GM23338 (cell line): Measurements from ENCODE around the gene GALR2. TPM values are rescaled to one million over a fixed set of nuclear protein-coding genes. Genes with fewer than 3 reads are reported as not detected.

Experiments
- ATAC-seq: fragments of 200-7000 bp; cut with Tn5 transposase; 3 replicates; pipeline ENCODE4 v1.9.1; 2020
- DNase-seq: peaks from one replicate; pipeline ENCODE4 v3.0.0-alpha.2; 2015; ENCODE audit warnings: low spot score
- H2AFZ ChIP-seq: fragments of 200-600 bp; sonication (generic); 2 replicates; pipeline ENCODE4 v1.8.0; 2016; ENCODE audit warnings: antibody characterized with exemption, mild to moderate bottlenecking, moderate library complexity
- H3F3A ChIP-seq: fragments of 200-600 bp; sonication (generic); replicated peaks from 2 replicates; pipeline ENCODE4 v1.8.0; 2017; ENCODE audit warnings: antibody characterized with exemption, mixed run types, low read depth
- H3K27ac ChIP-seq: fragments of 200-600 bp; sonication (generic); 2 replicates; pipeline ENCODE4 v1.6.1; 2016; ENCODE audit warnings: low read depth
- H3K27me3 ChIP-seq: fragments of 200-600 bp; sonication (generic); 2 replicates; pipeline ENCODE4 v1.8.0; 2016; ENCODE audit warnings: mild to moderate bottlenecking, mixed run types, moderate library complexity; ENCODE audit not compliant: insufficient read depth
- H3K36me3 ChIP-seq: fragments of 200-600 bp; sonication (generic); 2 replicates; pipeline ENCODE4 v1.8.0; 2016; ENCODE audit warnings: mild to moderate bottlenecking; ENCODE audit not compliant: insufficient read depth
- H3K4me1 ChIP-seq: fragments of 200-600 bp; sonication (generic); 2 replicates; pipeline ENCODE4 v1.8.0; 2016; ENCODE audit warnings: mild to moderate bottlenecking, moderate library complexity; ENCODE audit not compliant: insufficient read depth
- H3K4me2 ChIP-seq: fragments of 200-600 bp; sonication (generic); 2 replicates; pipeline ENCODE4 v1.7.1; 2017; ENCODE audit warnings: mixed run types
- H3K4me3 ChIP-seq: fragments of 200-600 bp; sonication (generic); 2 replicates; pipeline ENCODE4 v1.6.1; 2016; ENCODE audit warnings: mixed run types
- H3K79me2 ChIP-seq: fragments of 200-600 bp; sonication (generic); replicated peaks from 2 replicates; pipeline ENCODE4 v1.8.0; 2017; ENCODE audit warnings: mild to moderate bottlenecking; ENCODE audit not compliant: insufficient read depth
- H3K9me2 ChIP-seq: fragments of 200-600 bp; sonication (generic); 2 replicates; pipeline ENCODE4 v1.8.0; 2017; ENCODE audit not compliant: insufficient read depth
- H4K20me1 ChIP-seq: fragments of 200-600 bp; sonication (generic); replicated peaks from 2 replicates; pipeline ENCODE4 v1.8.0; 2017; ENCODE audit warnings: mild to moderate bottlenecking; ENCODE audit not compliant: insufficient read depth
- H3K27ac Mint-ChIP-seq: 2 replicates; pipeline ENCODE4 v1.8.0; 2020; ENCODE audit warnings: inconsistent platforms, mild to moderate bottlenecking, moderate library complexity, mixed read lengths
- H3K27me3 Mint-ChIP-seq: 3 replicates; pipeline ENCODE4 v1.8.0; 2022; ENCODE audit warnings: low read depth, mild to moderate bottlenecking, moderate library complexity, mixed read lengths, inconsistent platforms; ENCODE audit not compliant: insufficient read depth, poor library complexity
- H3K36me3 Mint-ChIP-seq: 3 replicates; pipeline ENCODE4 v1.8.0; 2021; ENCODE audit warnings: low read depth, mild to moderate bottlenecking, inconsistent platforms, moderate library complexity, mixed read lengths
- H3K4me1 Mint-ChIP-seq: 3 replicates; pipeline ENCODE4 v1.8.0; 2020; ENCODE audit warnings: mild to moderate bottlenecking, inconsistent platforms, mixed read lengths
- H3K4me3 Mint-ChIP-seq: 3 replicates; pipeline ENCODE4 v1.8.0; 2021; ENCODE audit warnings: moderate library complexity, mild to moderate bottlenecking, inconsistent platforms, mixed read lengths
- H3K9me3 Mint-ChIP-seq: 3 replicates; pipeline ENCODE4 v1.8.0; 2020; ENCODE audit warnings: moderate library complexity, mild to moderate bottlenecking, inconsistent platforms, mixed read lengths
- CREB1 ChIP-seq: fragments of 250-450 bp; sonication (Bioruptor Pico); IDR thresholded peaks from 2 replicates; pipeline ENCODE4 v1.5.0; 2020; ENCODE audit warnings: low read depth, mild to moderate bottlenecking, moderate library complexity
- ETS1 ChIP-seq: IDR thresholded peaks from 2 replicates; pipeline ENCODE4 v1.6.1; 2016; ENCODE audit warnings: antibody characterized with exemption
- EZH2phosphoT487 ChIP-seq: fragments of 200-600 bp; sonication (generic); IDR thresholded peaks from one replicate; pipeline ENCODE4 v1.8.1; 2018; ENCODE audit warnings: antibody characterized with exemption; ENCODE audit not compliant: unreplicated experiment
- NANOG ChIP-seq: IDR thresholded peaks from 2 replicates; pipeline ENCODE4 v1.6.1; 2016; ENCODE audit warnings: antibody characterized with exemption, borderline replicate concordance
- STAT1 ChIP-seq: IDR thresholded peaks from one replicate; pipeline ENCODE4 v1.6.1; 2016; ENCODE audit warnings: antibody characterized with exemption; ENCODE audit not compliant: unreplicated experiment
- ZNF114 ChIP-seq: fragments of 250-450 bp; sonication (Bioruptor Pico); IDR thresholded peaks from 2 replicates; pipeline ENCODE4 v1.5.0; 2020; ENCODE audit warnings: mild to moderate bottlenecking, moderate library complexity
- ZNF462 ChIP-seq: fragments of 250-450 bp; sonication (Bioruptor Pico); IDR thresholded peaks from 2 replicates; pipeline ENCODE4 v1.5.0; 2020; ENCODE audit warnings: mild to moderate bottlenecking, moderate library complexity
- polyA plus RNA-seq: library from polyadenylated mRNA; unstranded; fragments of >200 nt; fragmentation: Nextera tagmentation; extraction: Ambion mirVana; gene quantifications from 2 replicates; pipeline ENCODE4 v1.2.1, GENCODE V29; 2016
- total RNA-seq: library from RNA; depleted of rRNA; stranded (reverse); fragments of >200 nt; shearing (Covaris generic); gene quantifications from 2 replicates; pipeline ENCODE4 v1.2.3, GENCODE V29; 2014
- TF ChIP-seq, protein P1 (sequence below): IDR thresholded peaks from one replicate; pipeline ENCODE4 v1.6.1; 2018; ENCODE audit warnings: antibody characterized with exemption; ENCODE audit not compliant: unreplicated experiment

Gene GALR2
- total and polyA plus RNA-seq, 2 experiments from 2014 or later: 0.50 to 2.2 TPM

- TF ChIP-seq EZH2phosphoT487: no peak
- no peak for TF ChIP-seq ZNF114 (CRISPR knock-in tag)
- no peak for TF ChIP-seq CREB1
- no peak for TF ChIP-seq ETS1
Observed at GRCh38 chr17:76048025-76048605, 26.5 kb upstream of the GALR2 start (continued).

DNA sequence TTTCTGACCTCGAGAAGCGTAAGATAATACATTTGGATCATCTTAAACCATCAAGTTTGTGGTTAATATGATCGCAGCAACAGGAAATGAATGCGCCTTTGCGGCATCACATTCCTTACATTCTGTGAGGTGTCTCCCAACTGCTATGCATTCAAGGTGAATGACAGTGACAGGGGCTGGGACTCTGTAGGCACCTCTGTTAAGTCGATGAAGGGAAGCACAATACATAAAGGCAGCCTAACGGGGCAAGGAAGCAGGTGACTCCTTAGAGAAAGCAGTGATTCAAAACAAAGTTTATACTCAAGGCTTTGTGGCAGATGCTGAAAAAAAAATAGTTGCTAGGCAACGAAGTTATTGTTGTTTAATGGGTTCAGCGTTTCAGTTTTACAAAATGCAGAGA lies 25.9 kb upstream of the GALR2 start:
- peaks cover 9% of the 10 kb centered on the region; the same call in 1 of the 2 replicates for H3K79me2 ChIP-seq
- peaks cover 9% of the 10 kb centered on the region; the same call in 1 of the 2 replicates for H3K4me1 ChIP-seq
- H3K9me3 Mint-ChIP-seq: no peaks in the 10 kb centered on the region
- H4K20me1 ChIP-seq: peaks cover 15% of the 10 kb centered on the region
- H2AFZ ChIP-seq: no peak overlapping the region
- H3K27me3 ChIP-seq: no peaks in the 10 kb centered on the region
- H3K27me3 Mint-ChIP-seq: peaks cover 1% of the 10 kb centered on the region
- H3K9me2 ChIP-seq: no peaks in the 10 kb centered on the region
- TF ChIP-seq NANOG: no peak
- no peak for TF ChIP-seq STAT1
- no peak for TF ChIP-seq EZH2phosphoT487
- no peak for TF ChIP-seq ETS1
- no peak for TF ChIP-seq ZNF114 (CRISPR knock-in tag)
- TF ChIP-seq ZNF462: no peak
- TF ChIP-seq, protein P1, sequence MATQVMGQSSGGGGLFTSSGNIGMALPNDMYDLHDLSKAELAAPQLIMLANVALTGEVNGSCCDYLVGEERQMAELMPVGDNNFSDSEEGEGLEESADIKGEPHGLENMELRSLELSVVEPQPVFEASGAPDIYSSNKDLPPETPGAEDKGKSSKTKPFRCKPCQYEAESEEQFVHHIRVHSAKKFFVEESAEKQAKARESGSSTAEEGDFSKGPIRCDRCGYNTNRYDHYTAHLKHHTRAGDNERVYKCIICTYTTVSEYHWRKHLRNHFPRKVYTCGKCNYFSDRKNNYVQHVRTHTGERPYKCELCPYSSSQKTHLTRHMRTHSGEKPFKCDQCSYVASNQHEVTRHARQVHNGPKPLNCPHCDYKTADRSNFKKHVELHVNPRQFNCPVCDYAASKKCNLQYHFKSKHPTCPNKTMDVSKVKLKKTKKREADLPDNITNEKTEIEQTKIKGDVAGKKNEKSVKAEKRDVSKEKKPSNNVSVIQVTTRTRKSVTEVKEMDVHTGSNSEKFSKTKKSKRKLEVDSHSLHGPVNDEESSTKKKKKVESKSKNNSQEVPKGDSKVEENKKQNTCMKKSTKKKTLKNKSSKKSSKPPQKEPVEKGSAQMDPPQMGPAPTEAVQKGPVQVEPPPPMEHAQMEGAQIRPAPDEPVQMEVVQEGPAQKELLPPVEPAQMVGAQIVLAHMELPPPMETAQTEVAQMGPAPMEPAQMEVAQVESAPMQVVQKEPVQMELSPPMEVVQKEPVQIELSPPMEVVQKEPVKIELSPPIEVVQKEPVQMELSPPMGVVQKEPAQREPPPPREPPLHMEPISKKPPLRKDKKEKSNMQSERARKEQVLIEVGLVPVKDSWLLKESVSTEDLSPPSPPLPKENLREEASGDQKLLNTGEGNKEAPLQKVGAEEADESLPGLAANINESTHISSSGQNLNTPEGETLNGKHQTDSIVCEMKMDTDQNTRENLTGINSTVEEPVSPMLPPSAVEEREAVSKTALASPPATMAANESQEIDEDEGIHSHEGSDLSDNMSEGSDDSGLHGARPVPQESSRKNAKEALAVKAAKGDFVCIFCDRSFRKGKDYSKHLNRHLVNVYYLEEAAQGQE: no peak
- no peak overlapping the region for H3K4me2 ChIP-seq
- H3K36me3 ChIP-seq: peaks cover 47% of the 10 kb centered on the region
- DNase-seq (peak; percentile 61), ATAC-seq (peak; percentile 40; the same call in 1 of the 3 replicates)
- no peak overlapping the region for H3K27ac Mint-ChIP-seq
- H3K4me1 Mint-ChIP-seq: peaks cover 5% of the 10 kb centered on the region; the same call in 2 of the 3 replicates
- H3K4me3 Mint-ChIP-seq: no peak overlapping the region
- H3F3A ChIP-seq: peaks cover 17% of the 10 kb centered on the region; the same call in 1 of the 2 replicates
- peak overlapping the region; percentile 74 for H3K27ac ChIP-seq
- peaks cover 73% of the 10 kb centered on the region for H3K36me3 Mint-ChIP-seq
- no peak overlapping the region for H3K4me3 ChIP-seq
